Inflammatory macrophage treated with lipopolysaccharide for 4 hours (primary cell): ENCODE measurements around the gene ERH.
"Not testable (repeated sequence)": the region's sequence is repeated elsewhere in the genome, so short reads cannot be mapped to it uniquely, and the experiment has no call there.

ENCODE experiments used
- DNase-seq: peaks from one replicate; pipeline ENCODE4 v3.0.0-alpha.2; 2020

ERH gene

DNA sequence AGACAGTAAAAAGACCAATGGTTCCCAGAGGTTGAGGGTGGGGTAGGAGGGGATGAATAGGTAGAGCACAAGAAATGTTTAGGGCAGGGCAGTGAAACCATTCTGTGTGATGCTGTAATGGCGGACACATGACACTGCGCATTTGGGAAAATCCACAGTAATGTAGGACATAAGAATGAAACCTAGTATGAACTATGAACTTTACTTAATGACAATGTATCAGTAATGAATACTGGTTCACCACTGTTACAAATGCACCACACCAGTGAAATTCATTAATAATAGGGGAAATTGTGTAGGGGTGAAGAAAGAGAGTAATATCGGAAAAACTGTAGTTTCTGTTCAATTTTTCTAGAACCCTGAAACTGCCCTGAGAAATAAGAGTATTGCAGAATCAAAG is 5.6 kb downstream of the ERH start:
- DNase-seq, result peak; percentile 12

DNA sequence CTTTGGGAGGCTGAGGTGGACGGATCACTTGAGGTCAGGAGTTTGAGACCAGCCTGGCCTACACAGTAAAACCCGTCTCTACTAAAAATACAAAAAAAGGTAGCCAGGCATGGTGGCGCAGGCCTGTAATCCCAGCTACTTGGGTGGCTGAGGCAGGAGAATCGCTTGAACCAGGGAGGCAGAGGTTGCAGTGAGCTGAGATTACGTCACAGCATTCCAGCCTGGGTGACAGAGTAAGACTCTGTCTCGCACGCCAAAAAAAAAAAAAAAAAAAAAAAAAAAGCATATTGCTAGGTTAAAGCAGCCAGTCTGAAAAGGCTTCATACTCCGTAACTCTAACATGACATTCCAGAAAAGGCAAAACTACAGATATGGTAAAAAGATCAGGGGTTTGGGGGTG is 6.7 kb downstream of the ERH start:
- not testable (repeated sequence) for DNase-seq

DNA sequence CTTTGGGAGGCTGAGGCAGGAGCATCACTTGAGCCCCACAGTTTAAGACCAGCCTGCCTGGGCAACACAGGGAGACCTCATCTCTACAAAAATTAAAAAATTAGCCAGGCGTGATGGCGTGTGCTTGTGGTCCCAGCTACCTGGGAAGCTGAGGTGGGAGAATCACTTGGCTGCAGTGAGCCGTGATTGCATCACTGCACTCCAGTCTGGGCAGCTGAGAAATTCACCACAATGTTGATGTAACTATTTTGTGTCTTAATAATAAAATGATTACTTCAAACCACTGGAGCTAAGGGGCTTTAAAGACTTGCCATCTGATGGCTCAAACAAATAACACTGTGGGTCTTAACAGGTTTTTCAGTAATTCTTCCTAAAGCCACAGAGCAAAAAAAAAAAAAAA is 10.8 kb downstream of the ERH start:
- DNase-seq, result no peak

DNA sequence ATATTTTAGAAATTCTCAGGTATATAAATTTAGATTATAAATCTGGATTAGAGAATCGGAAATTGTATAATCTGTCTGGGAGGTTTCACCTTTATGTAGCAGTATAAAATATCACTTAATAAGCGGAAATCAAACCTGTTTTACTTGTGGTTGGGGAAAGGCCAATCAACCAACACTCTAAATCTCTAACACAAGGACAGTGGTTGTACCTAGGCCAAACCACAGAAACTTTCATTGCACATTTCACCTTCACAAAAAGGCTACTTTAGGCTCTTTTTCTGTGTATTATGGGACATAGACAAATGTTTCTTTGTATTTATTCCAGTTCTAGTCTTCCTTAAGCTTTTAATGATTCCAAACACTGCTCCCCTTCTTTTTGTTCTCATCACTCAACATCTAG is 19.8 kb downstream of the ERH start:
- no peak for DNase-seq

DNA sequence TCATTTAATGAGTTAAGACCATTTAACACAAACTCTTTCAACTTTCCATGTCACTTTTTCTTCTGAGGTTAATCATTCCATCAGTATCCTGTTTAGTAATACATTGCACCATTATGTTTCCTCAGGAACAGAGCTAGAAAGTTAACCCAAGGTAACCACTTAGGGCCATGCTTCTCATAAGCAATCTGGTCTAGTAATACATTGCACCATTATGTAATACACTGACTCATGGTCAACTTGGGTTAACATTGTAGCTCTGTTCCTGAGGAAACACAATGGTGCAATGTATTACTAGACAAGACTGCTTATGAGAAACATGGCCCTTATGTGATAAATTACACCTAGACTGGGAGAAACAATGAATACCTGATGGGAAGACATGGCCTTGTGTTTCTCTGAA is 21.7 kb downstream of the ERH start:
- peak; percentile 95 for DNase-seq

DNA sequence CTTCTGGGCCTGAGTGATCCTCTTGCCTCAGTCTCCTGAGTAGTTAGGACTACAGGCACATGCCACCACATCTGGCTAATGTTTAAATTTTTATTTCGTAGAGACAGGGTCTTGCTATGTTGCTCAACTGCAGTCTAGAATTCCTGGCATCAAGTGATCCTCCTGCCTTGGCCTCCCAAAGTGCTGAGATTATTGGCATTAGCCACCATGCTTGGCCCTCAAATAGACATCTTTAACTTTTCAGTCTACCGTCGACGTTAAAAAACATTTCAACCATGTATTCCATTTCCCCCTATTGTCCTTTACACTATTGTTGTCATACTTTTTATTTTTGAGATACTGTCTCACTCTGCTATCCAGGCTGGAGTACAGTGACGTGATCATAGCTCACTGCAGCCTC is 22.4 kb downstream of the ERH start:
- DNase-seq, result no peak

DNA sequence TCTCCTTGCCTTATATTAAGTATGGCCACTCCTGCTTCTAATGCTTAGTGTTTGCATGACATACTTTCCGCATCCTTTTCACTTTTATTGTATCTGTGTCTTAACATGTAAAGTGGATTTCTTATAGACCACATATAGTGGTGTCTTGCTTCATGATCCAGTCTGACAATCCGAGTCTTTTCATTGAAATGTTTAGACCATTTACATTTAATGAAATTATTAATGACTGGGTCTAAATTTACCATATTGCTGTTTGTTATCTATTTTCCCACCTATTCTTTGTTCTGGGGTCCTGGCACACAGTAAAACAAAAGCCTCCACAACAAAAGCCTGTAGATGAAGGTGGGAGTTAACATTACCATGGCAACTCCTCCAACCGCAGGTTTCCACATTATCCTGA is 22.9 kb downstream of the ERH start:
- no peak for DNase-seq

DNA sequence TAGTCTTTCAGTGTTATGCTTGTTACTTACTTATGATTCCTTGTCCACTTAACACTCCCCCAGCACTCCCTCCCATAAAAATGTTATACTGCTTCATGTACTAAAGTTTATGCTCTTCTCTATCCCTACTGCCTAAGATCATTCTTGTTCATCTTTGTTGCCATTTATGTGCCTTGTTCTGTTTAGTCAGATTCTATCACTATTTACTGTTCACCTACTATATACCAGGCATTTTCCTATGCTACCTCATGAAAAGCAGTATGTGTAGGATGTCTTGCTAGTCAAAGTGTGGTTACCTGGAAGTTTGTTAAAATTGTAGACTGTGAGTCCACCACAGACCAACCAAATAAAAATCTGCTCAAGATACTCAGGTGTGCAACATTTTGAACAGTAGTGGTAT is 23.9 kb downstream of the ERH start:
- DNase-seq, result no peak

DNA sequence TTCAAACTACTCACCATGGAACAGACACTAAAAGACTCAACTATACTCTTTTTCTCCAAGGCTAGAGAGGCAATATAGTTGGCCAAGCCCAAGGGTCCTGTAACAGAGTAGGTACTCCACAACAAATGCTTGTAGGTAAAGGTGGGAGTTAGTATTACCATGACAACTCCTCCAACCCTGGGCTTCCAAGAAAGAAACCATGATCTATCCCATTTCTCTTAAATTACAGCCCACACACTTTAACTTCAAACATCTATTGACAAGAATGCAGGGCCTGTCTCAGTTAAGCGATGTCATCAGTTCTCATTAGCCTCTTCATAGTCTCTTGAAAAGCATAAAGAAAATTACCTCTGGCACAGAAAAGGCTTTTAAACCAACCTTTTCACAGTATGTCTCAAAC is 25.0 kb downstream of the ERH start:
- no peak for DNase-seq

DNA sequence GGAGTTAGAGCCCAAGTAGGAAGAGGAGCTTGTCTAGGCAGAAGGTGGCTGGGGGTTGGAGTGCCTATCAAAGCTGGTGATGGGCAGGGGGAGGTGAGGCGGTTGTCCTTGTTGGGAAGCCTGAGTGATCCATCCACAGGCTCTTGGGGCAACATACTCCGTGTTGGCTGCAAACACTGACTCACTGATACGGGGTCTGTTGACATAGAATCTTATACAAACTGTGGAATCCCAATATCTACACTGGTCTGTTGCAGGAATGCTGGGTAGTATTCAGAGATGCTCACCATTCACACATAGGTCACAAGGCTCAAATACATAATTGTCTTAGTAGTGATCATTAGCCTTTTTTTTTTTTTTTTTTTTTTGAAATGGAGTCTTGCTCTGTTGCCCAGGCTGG is 26.0 kb downstream of the ERH start:
- no peak for DNase-seq

DNA sequence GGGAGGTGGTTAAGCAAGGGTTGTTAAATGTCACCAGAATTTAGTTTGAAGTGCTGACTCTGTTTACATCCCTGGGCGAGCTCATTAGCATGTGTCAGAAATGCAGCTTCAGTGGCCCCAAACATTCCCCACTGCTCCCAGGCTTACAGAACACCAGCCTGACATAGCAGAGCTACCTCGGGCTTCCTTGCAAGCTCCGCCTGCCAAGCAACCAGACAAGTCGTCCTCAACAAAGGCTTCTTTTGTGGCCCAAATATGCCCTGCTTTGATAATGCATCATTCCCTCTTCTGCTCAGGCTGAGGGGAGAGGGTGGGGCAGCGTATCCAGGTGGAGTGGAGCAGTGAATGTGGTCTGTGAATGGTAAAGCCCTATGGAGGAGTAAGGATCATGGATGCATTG is 28.0 kb downstream of the ERH start:
- DNase-seq, result no peak

DNA sequence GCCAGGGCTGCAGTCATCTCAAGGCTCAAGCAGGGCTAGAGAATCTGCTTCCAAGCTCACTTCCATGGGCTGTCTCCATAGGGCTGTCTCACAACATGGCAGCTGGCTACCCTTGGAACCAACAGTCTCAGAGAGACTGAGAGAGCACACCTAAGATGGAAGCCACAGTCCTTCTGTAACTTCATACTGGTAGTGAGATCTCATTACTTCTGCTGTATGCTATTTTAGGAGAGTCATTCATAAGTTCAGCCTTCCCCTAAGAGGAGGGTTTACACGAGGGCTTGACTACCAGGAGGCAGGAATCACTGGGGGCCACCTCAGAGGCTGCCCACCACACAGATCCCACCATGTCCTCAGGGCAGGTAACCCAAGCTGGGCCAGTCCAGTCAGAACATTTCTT is 29.7 kb downstream of the ERH start:
- no peak for DNase-seq

DNA sequence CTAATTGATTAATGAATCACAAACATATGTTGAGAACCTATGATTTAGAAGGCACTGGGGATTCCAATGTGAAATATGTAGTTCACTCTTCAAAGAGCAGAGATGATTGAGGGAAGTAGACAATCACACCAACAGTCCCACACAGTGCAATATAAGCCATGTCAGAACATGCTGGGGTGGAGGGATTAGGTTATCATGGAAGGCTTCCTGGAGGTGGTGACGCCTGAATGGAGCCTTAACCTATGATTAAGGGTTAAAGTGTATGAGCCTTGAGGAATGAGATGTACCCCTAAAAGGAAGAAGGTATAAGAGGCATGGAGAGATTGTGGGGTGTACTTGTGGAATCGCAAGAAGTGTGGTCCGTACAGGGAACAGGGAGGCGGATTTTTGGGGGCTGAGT is 31.3 kb downstream of the ERH start:
- DNase-seq, result no peak

DNA sequence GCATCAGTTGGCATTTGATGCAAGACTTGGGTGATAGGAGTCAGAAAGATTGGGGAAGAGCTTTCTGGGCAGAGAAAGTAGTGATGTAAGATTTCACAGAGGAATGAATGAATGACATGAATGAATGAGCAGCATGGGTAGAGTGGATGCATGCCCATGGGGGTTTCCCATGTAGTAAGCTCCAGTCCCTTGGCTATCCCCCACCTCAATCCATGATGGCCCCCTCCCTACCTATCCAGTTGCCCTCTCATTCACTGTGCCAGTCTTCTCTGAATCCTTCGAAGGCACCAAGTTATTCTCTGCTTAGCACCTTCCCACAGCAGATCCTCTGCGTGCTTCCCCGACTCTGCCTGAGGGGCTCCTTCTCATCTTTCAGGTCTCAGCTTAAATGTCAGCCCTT is 32.0 kb downstream of the ERH start:
- no peak for DNase-seq

DNA sequence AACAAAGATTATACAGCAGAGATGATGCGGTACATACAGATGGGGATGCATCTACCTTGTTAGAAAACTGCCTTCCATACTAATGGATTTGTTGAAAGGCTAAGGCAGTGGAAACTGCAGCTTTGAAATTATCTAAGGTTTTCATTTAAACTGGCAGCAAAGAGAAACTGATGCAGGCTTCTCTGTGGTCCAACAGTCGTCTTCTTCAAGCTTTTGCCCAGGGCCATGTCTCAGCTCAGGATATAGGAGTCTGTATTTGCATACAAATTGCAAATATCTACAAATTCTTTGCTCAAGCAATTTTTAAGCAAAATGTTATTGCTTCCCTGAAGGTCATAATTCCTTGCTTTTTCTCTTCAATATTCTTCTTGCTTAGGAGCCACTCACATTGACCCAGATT is 33.7 kb downstream of the ERH start:
- DNase-seq, result no peak

DNA sequence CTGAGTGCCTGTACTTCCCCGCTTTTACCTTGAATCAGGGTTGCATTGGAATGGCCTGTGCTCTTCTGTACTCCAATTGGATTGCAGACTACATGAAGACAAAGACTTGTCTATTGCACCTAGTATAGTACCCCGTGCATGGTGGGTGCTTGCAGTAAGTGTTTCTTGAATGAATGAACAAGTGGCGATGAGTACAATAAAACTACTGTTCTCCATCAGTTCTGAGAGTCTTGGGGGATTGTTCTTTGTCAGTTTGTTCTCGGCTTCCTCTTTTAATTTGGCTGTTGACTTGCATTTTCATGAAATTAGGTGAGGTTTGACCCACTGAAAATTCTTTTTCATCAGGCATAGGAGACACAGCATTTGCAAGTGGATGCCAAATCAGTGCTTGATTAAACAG is 34.1 kb downstream of the ERH start:
- no peak for DNase-seq

DNA sequence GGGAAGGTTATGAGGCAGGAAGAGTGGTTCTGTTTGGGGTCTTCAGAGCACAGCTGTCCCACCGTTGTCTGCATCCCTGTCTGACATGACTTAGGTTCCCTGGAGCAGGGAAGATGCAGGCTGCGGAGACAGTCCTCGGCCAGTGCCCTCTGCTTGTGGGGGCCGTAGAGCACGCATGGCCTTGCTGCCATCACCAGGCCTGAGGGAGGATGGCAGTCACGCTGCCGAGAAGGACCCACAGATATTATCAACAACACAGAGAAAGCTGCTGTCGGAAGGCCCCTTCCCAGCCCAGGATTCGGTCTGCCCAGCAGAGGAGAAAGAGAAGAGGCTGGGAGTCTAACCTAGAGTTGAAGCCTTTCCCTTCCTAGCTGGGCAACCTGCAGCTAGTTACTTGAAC is 35.0 kb downstream of the ERH start:
- no peak for DNase-seq

DNA sequence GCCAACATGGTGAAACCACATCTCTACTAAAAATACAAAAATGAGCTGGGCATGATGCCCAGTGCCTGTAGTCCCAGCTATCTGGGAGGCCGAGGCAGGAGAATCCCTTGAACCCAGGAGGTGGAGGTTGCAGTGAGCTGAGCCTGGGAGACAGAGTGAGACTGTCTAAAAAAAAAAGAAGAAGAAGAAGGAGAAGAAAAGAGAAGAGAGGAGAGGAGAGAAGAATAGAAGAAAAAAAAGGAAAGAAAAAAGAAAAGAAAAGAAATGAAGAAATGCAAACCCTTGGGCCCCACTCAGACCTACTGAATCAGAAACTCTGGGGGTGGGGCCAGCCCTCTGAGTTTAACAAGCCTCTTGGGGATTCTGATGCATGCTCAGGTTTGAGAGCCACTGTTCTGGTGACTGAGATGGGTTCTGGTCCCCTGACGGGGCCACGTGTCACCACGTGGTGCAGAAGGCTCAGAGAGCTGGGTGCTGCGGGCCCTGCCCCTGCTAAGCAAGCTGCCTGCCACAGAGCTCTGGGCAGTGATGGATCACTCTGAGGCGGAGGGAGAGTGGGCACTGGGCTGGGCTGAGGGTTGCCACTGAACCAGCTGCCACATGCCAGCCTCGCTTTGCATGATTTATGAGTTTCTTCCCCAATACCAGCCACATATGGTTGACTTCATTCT is 37.5 kb downstream of the ERH start:
- DNase-seq, result no peak

DNA sequence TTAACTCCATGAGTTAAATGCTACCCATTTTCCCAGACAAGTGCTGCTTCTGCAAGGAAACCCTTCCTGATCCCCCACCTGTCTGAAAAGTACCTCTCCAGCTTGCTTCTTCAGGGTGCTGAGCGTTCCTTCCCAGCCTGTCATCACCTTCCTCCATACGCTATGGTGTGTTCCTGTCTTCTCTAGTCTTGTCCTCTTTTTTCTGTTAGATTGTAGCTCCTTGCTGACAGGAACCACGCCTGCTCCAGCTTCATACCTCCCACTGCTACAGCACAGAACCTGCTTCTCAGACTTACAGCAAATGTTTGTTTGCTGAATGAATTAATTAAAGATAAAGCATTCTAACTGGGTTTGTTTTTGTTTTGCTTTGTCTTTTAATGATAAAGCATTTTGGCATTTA is 39.1 kb downstream of the ERH start:
- DNase-seq, result no peak

DNA sequence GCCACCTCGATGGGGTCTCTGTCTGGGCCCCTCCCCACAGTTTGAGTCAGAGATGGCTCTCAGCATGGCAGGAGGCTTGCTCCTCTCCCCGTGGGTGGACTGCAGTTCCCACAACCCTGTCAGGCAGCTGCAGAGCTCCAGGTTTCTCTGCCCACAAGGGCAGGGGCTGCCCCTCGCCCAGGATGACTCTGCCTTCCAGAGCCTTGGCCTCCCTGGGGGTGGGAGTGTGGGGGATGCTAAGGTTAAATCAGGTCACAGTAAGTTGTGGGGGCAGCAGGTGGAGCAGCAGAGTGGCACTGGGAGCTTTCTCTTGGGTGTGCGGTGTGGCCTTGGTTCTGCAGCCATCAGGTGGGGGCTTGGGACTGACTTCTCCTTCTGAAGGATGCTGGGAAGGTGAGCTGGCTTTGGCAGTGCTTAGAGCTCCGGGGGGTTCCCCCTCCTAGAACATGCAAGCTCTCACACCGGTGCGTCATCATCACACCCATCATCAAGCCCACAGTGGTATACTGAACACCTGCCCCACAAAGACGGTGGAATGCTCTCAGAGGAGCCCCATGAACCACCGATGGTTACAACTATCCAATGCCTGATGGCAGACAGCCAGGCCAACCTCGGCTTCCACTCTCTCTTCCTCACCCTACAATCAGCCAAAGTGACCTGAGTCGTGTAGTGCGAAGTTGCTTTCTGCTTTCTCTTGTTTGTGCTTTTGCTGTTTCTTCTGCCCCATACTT is 39.7 kb downstream of the ERH start:
- DNase-seq, result no peak

DNA sequence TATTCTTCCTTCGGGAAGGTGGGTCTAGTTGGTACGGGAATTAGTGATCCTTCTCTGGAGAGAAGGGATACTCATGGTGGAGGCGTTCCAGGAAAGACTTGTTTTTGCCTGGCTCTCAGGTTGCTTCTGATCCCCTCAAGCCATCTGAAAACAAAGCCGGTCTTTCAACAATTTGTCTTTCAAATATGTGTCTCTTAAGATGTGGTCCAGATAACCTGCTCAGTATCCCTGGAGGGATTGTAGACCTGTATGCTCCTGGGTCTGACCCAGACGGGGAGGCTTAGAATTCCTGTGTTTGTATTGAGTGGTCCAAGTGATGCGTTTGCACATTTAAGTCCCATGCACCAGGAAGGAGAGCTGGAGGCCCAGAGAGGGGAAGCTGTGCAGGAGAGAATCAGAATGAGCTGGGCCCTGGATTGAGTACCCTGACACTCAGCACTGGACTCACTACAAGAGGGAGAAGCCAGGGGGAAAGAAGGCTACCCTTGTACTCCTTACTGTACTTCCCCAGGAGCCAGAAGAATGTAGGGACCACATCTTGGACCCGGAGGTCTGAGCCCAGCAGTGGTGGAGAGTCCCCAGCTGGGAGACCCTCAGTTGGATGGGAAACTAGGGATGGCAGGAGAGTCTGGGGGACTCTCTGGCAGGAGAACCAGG is 40.4 kb downstream of the ERH start:
- DNase-seq, result no peak

DNA sequence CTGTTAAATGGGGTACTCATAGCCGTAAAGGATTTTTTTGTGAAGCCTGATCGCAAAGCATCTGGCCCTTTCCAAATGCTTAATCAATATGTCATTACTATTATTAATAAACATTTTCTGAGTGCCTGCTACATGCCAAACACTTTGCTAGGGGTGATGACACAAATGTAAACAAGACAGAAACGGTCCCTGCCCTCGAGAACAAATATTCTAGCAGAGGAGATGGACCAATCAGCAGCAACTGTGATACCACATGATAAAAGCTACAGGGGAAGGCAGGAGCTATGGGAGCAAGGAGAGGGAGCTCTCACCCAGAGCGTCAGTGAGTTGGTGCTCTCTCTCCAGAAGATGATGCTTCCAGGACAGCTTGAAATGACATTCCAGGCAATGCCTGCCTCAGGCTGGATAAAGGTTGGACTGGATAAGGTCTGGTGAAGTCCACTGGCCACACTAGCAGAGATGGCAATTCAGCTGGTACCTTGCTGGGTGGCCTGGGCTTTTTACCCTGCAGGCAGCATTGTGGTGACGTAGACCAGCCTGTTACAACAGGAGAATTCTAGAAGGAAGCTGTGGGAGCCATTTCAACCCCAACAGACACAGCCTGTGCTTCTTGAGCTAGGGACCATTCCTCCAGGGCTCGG is 41.1 kb downstream of the ERH start:
- DNase-seq, result no peak

DNA sequence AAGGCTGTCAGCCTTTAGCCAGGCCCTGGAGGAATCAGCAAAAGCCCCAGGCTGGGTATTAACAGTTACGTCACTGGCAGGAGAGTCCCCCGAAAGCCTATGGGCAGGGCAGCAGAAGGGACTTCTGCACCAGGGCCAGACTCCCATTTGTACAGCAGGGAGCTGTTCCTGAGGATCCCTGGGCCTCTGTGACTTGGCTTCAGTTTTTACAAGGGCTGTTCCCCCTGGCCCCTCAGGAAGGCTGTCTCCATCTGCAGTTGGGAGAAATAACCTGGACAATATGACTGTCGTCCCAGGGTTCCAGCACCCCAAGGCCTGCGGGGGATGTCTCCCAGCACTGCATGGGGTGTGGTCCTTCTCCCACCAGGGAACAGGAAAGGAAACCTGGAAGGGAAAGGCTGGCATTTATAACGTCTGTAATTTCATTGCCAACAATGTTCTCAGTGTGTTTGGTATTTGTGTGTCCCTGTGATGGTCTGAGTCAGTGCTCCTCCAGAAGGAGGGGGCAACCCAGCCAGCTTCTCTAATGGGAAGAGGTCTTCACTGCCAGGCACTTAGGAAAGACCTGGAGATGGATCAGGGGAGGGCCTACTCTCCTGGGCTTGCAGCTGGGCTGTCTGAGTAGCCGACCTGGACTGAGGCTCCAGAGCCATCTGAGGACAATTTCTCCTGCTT is 42.4 kb downstream of the ERH start:
- DNase-seq, result no peak
